ENCODE results near the gene MEPCE. TPM values are rescaled to one million over a fixed set of nuclear protein-coding genes. Genes with fewer than 3 reads are reported as not detected.

MEPCE gene
- total and polyA plus RNA-seq, 9 of the 15 experiments (the other 6 are each of a cell fraction or from before 2014, with no cell fraction given) = 10.9 to 76.3 (median 44.1) TPM

GRCh38 chr7:100483090-100483721 is 53.6 kb downstream of the MEPCE start (continued):
- TF ChIP-seq ZNF444 (CRISPR knock-in tag; IDR thresholded peaks at IDR 0.05) = no peak
- TF ChIP-seq MTA3 (IDR thresholded peaks at IDR 0.05; ENCODE audit: borderline replicate concordance) = peak; percentile 91
- TF ChIP-seq FOXP1 (CRISPR knock-in tag; IDR thresholded peaks at IDR 0.05) = no peak
- TF ChIP-seq, protein P1, sequence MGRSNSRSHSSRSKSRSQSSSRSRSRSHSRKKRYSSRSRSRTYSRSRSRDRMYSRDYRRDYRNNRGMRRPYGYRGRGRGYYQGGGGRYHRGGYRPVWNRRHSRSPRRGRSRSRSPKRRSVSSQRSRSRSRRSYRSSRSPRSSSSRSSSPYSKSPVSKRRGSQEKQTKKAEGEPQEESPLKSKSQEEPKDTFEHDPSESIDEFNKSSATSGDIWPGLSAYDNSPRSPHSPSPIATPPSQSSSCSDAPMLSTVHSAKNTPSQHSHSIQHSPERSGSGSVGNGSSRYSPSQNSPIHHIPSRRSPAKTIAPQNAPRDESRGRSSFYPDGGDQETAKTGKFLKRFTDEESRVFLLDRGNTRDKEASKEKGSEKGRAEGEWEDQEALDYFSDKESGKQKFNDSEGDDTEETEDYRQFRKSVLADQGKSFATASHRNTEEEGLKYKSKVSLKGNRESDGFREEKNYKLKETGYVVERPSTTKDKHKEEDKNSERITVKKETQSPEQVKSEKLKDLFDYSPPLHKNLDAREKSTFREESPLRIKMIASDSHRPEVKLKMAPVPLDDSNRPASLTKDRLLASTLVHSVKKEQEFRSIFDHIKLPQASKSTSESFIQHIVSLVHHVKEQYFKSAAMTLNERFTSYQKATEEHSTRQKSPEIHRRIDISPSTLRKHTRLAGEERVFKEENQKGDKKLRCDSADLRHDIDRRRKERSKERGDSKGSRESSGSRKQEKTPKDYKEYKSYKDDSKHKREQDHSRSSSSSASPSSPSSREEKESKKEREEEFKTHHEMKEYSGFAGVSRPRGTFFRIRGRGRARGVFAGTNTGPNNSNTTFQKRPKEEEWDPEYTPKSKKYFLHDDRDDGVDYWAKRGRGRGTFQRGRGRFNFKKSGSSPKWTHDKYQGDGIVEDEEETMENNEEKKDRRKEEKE (IDR thresholded peaks at IDR 0.05; ENCODE audit: borderline replicate concordance in 1 of 2, control insufficient read depth in 1 of 2, low read depth in 2 of 2, low read length in 1 of 2) = no peak
- no peak for TF ChIP-seq KHSRP (IDR thresholded peaks at IDR 0.05)
- peak; percentile 51; the same call in 1 of the 2 replicates for TF ChIP-seq NR2F6 (CRISPR knock-in tag; IDR thresholded peaks at IDR 0.05)
- no peak for TF ChIP-seq ZNF395 (CRISPR knock-in tag; IDR thresholded peaks at IDR 0.05)
- no peak for TF ChIP-seq STAT6 (CRISPR knock-in tag; IDR thresholded peaks at IDR 0.05)
- TF ChIP-seq, protein P2, sequence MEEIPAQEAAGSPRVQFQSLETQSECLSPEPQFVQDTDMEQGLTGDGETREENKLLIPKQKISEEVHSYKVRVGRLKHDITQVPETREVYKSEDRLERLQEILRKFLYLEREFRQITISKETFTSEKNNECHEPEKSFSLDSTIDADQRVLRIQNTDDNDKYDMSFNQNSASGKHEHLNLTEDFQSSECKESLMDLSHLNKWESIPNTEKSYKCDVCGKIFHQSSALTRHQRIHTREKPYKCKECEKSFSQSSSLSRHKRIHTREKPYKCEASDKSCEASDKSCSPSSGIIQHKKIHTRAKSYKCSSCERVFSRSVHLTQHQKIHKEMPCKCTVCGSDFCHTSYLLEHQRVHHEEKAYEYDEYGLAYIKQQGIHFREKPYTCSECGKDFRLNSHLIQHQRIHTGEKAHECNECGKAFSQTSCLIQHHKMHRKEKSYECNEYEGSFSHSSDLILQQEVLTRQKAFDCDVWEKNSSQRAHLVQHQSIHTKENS (CRISPR knock-in tag; IDR thresholded peaks at IDR 0.05) = no peak
- no peak for TF ChIP-seq EWSR1 (IDR thresholded peaks at IDR 0.05; ENCODE audit: borderline replicate concordance, low read depth, partially characterized antibody)
- no peak for TF ChIP-seq RBM34 (IDR thresholded peaks at IDR 0.05; ENCODE audit: borderline replicate concordance, insufficient read depth, low read length)
- TF ChIP-seq DEAF1 (CRISPR knock-in tag; IDR thresholded peaks at IDR 0.05) = peak; percentile 65
- TF ChIP-seq ARID3A (IDR thresholded peaks at IDR 0.05; ENCODE audit: borderline replicate concordance, low read depth, low read length) = no peak
- TF ChIP-seq RAD21 (CRISPR knock-in tag; conservative IDR thresholded peaks at IDR 0.05 in 1 of 2, IDR thresholded peaks at IDR 0.05 in 1 of 2) = peak; percentile 93 to 94
